ENCODE data around the gene SLC2A2.
"Not testable (repeated sequence)": the region's sequence is repeated elsewhere in the genome, so short reads cannot be mapped to it uniquely, and the experiment has no call there.

The SLC2A2 gene

DNA sequence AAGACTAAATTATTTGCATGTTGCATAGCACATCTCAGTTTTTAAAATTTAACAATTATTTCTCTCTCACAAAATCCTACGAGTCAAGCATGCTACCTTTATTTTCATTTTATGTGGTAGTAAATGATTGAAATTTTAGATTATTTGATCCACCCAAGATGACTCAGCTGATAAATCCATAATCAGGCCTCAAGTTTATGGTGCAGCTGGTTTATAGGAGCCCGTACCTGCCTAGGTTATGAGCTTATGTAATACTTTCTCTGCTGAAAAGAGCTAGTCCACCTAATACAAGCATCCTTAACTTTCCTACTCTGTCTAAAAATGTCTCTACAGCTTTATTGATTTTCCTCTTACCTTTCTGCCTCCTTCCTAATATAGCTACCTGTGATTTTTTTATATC is 41.2 kb downstream of the SLC2A2 start:
- DNase-seq (ENCODE audit: low read depth) = no peak

GRCh38 chr3:170982733-170983132 is 43.8 kb downstream of the SLC2A2 start:
- no peak for DNase-seq (ENCODE audit: low read depth)

DNA sequence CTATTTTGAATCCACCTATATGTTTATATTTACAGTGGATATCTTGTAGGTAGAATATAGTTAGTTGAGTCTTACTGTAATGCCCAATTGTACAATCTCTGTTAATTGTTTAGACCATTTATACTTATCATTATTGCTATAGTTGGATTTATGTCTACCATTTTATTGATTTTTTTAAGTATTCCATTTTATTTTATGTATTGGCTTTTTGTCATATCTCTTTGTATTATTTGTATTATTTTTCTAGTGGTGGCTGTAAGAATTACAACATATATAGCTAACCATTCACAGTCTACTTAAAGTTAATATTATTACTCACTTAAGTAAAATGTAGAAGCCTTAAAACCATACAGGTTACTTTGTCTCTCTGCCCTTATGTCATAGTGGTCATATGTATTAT is 46.1 kb downstream of the SLC2A2 start:
- DNase-seq (ENCODE audit: low read depth) = no peak

GRCh38 chr3:170977949-170978745 is 48.4 kb downstream of the SLC2A2 start:
- DNase-seq (ENCODE audit: low read depth) = no peak

- DNase-seq (ENCODE audit: low read depth) = no peak
These were observed 50.4 kb downstream of the SLC2A2 start for GRCh38 chr3:170976190-170976519.

- DNase-seq (ENCODE audit: low read depth) = no peak
These were observed 51.0 kb downstream of the SLC2A2 start for GRCh38 chr3:170975283-170976189.

DNA sequence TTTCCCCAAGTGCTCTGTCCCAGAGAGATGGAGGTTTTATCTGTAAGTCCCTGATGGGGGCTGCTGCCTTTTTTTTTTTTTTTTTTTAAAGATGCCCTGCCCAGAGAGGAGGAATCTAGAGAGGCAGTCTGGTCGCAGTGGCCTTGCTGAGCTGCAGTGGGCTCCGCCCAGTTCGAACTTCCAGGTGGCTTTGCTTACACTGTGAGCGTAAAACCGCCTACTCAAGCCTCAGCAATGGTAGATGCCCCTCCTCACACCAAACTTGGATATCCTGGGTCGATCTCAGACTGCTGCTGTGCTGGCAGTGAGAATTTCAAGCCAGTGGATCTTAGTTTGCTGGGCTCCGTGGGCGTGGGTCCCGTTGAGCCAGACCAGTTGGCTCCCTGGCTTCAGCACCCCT is 51.6 kb downstream of the SLC2A2 start:
- DNase-seq (ENCODE audit: low read depth) = no peak

DNA sequence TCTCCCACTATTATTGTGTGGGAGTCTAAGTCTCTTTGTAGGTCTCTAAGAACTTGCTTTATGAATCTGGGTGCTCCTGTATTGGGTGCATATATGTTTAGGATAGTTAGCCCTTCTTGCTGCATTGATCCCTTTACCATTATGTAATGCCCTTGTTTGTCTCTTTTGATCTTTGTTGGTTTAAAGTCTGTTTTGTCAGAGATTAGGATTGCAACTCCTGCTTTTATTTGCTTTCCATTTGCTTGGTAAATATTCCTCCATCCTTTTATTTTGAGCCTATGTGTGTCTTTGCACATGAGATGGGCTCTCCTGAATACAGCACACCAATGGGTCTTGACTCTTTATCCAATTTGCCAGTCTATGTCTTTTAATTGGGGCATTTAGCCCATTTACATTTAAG is 53.6 kb downstream of the SLC2A2 start:
- not testable (repeated sequence) for DNase-seq (ENCODE audit: low read depth)

- DNase-seq (ENCODE audit: low read depth) = no peak
These were observed 59.4 kb downstream of the SLC2A2 start for GRCh38 chr3:170967126-170967525.

DNA sequence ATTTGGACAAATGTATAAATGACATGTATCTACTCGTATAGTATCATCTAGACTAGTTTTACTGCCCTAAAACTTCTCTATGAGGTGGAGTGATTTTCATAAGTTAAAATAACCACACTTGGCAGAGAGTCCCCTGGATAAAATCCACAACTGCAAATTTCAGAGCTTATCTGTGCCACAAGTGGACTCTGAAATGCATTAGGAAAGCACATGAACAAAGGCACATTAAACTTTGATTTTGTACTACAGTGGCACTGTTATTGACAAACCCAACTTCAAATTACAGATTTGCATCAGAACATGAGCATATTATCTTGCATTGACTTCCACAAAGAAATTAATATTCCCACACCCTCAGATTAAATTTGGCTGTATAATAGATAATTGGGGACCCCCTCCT is 60.0 kb downstream of the SLC2A2 start:
- no peak for DNase-seq (ENCODE audit: low read depth)

DNA sequence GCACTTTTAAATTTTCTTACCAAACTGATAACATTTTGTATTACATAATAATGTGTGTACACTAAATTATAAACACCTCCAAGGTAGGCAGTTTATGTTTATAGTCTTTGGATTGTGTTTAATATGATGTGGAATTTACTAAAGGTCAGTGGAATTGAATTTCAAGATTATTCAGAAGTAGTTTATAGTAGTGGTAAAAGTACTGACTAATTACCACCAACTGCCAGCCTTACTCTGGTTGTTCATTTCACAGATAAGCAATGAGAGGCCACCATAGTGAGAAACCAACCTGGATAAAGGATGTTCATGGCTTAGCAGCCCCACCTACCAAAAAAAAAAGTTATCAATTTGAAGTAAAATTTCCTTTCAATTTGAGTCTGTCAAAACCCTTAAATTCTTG is 64.1 kb downstream of the SLC2A2 start:
- DNase-seq (ENCODE audit: low read depth) = no peak

DNA sequence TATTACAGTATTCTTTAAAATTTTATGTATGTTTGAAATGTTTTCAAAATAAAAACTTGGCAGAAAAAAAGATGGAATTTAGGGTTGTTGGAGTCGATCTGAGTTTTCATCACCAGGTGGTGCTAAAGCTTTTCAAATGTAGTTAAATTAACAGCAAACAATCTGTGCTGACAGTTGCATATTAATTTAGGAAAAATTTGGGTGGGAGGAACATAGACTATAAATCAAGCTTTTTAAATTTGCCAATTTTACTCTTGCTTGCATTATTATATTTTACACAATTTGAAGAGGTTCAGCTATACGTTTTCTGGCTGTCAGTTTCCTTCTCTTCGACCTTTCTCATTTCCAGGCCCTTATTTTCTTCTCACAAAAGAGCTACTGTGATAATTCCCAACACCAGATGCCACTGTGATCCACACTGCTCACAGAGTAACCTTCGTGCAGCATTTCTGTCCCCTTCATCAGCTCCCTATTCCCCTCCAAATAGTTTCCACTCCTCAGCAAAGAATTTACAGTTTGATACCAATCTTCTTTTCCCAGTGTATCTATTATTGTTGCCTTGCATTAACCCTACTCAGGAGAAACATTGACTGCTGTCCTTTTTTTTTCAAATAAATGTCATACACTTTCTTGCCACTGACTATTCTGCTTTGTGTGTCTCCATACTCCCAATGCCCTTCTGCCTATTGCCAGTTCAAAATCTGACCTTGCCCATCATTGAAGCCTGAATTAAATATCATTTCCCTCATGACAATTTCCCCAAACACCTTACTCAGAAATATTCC is 64.7 kb downstream of the SLC2A2 start:
- DNase-seq (ENCODE audit: low read depth) = no peak

GRCh38 chr3:170959457-170959856 is 67.1 kb downstream of the SLC2A2 start:
- no peak for DNase-seq (ENCODE audit: low read depth)

- no peak for DNase-seq (ENCODE audit: low read depth)
These were observed 69.9 kb downstream of the SLC2A2 start for GRCh38 chr3:170956647-170957046.

DNA sequence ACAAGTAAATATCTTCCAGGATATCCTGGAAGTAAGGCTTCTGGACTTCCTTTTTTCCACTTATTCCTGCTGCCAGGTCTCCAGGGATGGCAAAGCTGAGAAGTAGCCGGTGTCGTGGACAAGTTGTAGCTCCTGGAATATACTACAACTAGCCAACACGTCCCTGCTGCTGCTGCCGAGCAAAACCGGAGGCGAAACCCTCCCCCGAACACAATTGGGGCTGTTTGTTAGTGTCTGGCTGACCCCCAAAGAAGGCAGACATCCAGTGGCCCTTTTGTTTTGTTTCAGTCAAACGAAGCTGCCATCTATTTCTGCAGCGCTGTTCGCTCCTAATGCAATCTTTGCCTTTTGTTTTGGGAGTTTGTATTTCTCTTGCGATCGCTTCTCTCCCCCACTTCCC is 72.8 kb downstream of the SLC2A2 start:
- no peak for DNase-seq (ENCODE audit: low read depth)

GRCh38 chr3:170953229-170953628 is 73.3 kb downstream of the SLC2A2 start:
- DNase-seq (ENCODE audit: low read depth) = no peak

- DNase-seq (ENCODE audit: low read depth) = no peak
These were observed 77.3 kb downstream of the SLC2A2 start for GRCh38 chr3:170949211-170949610.

DNA sequence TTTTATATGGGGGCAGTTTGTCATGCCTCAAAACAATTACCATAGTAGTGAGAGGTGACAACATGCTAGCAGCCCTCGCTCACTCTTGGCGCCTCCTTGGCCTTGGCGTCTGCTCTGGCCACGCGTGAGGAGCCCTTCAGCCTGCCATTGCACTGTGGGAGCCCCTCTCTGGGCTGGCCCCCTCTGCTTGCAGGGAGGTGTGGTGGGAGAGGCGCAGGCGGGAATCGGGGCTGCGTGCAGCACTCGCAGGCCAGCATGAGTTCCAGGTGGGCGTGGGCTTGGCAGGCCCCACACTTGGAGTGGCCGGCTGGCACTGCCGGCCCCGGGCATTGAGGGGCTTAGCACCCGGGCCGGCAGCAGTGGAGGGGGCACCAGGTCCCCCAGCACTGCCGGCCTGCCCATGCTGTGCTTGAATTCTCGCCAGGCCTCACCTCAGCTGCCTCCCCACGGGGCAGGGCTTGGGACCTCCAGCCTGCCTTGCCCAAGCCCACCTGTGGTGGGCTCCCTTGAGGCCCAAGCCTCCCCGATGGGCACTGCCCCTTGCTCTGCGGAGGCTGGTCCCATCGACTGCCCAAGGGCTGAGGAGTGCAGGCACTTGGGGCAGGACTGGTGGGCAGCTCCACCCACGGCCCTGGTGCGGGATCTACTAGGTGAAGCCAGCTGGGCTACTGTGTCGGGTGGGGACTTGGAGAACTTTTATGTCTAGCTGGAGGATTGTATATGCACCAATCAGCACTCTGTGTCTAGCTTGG is 79.3 kb downstream of the SLC2A2 start:
- no peak for DNase-seq (ENCODE audit: low read depth)
